GM12878 (cell line): ENCODE measurements around the gene DHDH. TPM values are rescaled to one million over a fixed set of nuclear protein-coding genes. Genes with fewer than 3 reads are reported as not detected.

Experiments
- CBFB ChIP-seq: IDR thresholded peaks from 2 replicates; pipeline ENCODE4 v1.6.1; 2016; ENCODE audit warnings: antibody characterized with exemption, low read depth
- CBX5 ChIP-seq: sonication (generic); IDR thresholded peaks from 2 replicates; pipeline ENCODE4 v1.6.1; 2016; ENCODE audit warnings: low read depth, moderate library complexity, mild to moderate bottlenecking, inconsistent platforms
- CHD1 ChIP-seq: IDR thresholded peaks from 2 replicates; pipeline ENCODE4 v1.6.1; 2012; ENCODE audit warnings: low read depth, low read length, improper control_type of control experiment
- CHD2 ChIP-seq: IDR thresholded peaks from 2 replicates; pipeline ENCODE4 v1.6.1; 2011; ENCODE audit warnings: low read depth, low read length, improper control_type of control experiment, borderline replicate concordance
- CHD4 ChIP-seq: fragments of 200-600 bp; sonication (generic); IDR thresholded peaks from 2 replicates; pipeline ENCODE4 v1.6.1; 2016; ENCODE audit warnings: mild to moderate bottlenecking
- DPF2 ChIP-seq: fragments of 450-650 bp; IDR thresholded peaks from 2 replicates; pipeline ENCODE4 v1.6.1; 2017; ENCODE audit warnings: mild to moderate bottlenecking
- GABPA ChIP-seq: IDR thresholded peaks from 2 replicates; pipeline ENCODE4 v1.6.1; 2014; ENCODE audit warnings: antibody characterized with exemption, low read depth, mild to moderate bottlenecking, inconsistent platforms
- HCFC1 ChIP-seq: fragments of 150-350 bp; IDR thresholded peaks from 2 replicates; pipeline ENCODE4 v1.6.1; 2014; ENCODE audit warnings: low read length
- IRF5 ChIP-seq: fragments of 450-650 bp; IDR thresholded peaks from 2 replicates; pipeline ENCODE4 v1.6.1; 2017; ENCODE audit warnings: borderline replicate concordance
- JUND ChIP-seq: IDR thresholded peaks from 2 replicates; pipeline ENCODE4 v1.6.1; 2012; ENCODE audit warnings: low read depth, mild to moderate bottlenecking, low read length, improper control_type of control experiment, moderate library complexity
- KDM1A ChIP-seq: fragments of 200-600 bp; sonication (generic); IDR thresholded peaks from 2 replicates; pipeline ENCODE4 v1.6.1; 2016; ENCODE audit warnings: borderline replicate concordance
- MXI1 ChIP-seq: fragments of 150-350 bp; IDR thresholded peaks from 2 replicates; pipeline ENCODE4 v1.6.1; 2011; ENCODE audit warnings: low read depth, mild to moderate bottlenecking, inconsistent platforms, low read length, improper control_type of control experiment
- NBN ChIP-seq: fragments of 450-650 bp; IDR thresholded peaks from 2 replicates; pipeline ENCODE4 v1.6.1; 2016
- NFYB ChIP-seq: IDR thresholded peaks from 2 replicates; pipeline ENCODE4 v1.6.1; 2011; ENCODE audit warnings: low read depth, mild to moderate bottlenecking, low read length, improper control_type of control experiment, moderate library complexity; ENCODE audit not compliant: insufficient read depth
- NR2C1 ChIP-seq: fragments of 450-650 bp; IDR thresholded peaks from 2 replicates; pipeline ENCODE4 v1.6.1; 2017; ENCODE audit warnings: antibody characterized with exemption, mild to moderate bottlenecking, moderate library complexity
- NR2F1 ChIP-seq: fragments of 450-650 bp; conservative IDR thresholded peaks from 2 replicates; pipeline ENCODE4 v1.6.1; 2017; ENCODE audit warnings: mild to moderate bottlenecking
- POLR2AphosphoS2 ChIP-seq: IDR thresholded peaks from 2 replicates; pipeline ENCODE4 v1.6.1; 2011; ENCODE audit warnings: low read depth, mild to moderate bottlenecking, low read length, improper control_type of control experiment, moderate library complexity
- POU2F2 ChIP-seq: IDR thresholded peaks from 3 replicates; pipeline ENCODE4 v1.6.1; 2011; ENCODE audit warnings: low read depth, mild to moderate bottlenecking, low read length, borderline replicate concordance
- RAD51 ChIP-seq: fragments of 450-650 bp; IDR thresholded peaks from 2 replicates; pipeline ENCODE4 v1.6.1; 2016; ENCODE audit warnings: moderate library complexity, mild to moderate bottlenecking, inconsistent platforms
- RUNX3 ChIP-seq: IDR thresholded peaks from 2 replicates; pipeline ENCODE4 v1.6.1; 2012; ENCODE audit warnings: low read length, inconsistent platforms
- SIX5 ChIP-seq: IDR thresholded peaks from 2 replicates; pipeline ENCODE4 v1.6.1; 2011; ENCODE audit warnings: mild to moderate bottlenecking, low read depth, low read length, moderate library complexity; ENCODE audit not compliant: severe bottlenecking
- SP1 ChIP-seq: IDR thresholded peaks from one replicate; pipeline ENCODE4 v1.6.1; 2011; ENCODE audit warnings: low read depth, low read length
- SPI1 ChIP-seq: IDR thresholded peaks from 2 replicates; pipeline ENCODE4 v1.6.1; 2011; ENCODE audit warnings: low read depth, mild to moderate bottlenecking, low read length, moderate library complexity, borderline replicate concordance; ENCODE audit not compliant: insufficient read depth
- SRF ChIP-seq, 2 experiments: IDR thresholded peaks; 2 replicates each; pipeline ENCODE4 v1.6.1; 2011; ENCODE audit warnings: low read depth in 2 of 2, low read length in 2 of 2, mild to moderate bottlenecking in 1 of 2, moderate library complexity in 1 of 2
- ZBTB33 ChIP-seq: fragments of 450-650 bp; IDR thresholded peaks from 2 replicates; pipeline ENCODE4 v1.6.1; 2017; ENCODE audit warnings: mild to moderate bottlenecking
- ZNF207 ChIP-seq: fragments of 450-650 bp; IDR thresholded peaks from 2 replicates; pipeline ENCODE4 v1.6.1; 2014; ENCODE audit warnings: antibody characterized with exemption, mild to moderate bottlenecking, borderline replicate concordance
- polyA plus RNA-seq, 11 experiments: library from polyadenylated mRNA; depleted of rRNA in 4 of 11; unstranded in 6 of 11; stranded (reverse) in 5 of 11; fragments of >200 nt; fragmentation: Nextera tagmentation in 4 of 11; fragmentation: Illumina TruSeq in 1 of 11; extraction: Ambion mirVana in 4 of 11; extraction: Trizol in 1 of 11; gene quantifications; 1 replicate in 1 of 11; 2 replicates in 10 of 11; pipeline versions ENCODE4 v1.2.1 to v1.2.3, GENCODE V29; 2011 to 2016; ENCODE audit warnings: inconsistent platforms in 2 of 11, missing spikeins in 2 of 11, low read depth in 1 of 11
- total RNA-seq, 4 experiments: library from RNA; depleted of rRNA in 3 of 4; stranded (reverse); fragments of >200 nt in 3 of 4; fragmentation: Illumina TruSeq in 1 of 4; extraction: Trizol in 1 of 4; gene quantifications; 2 replicates each; pipeline versions ENCODE4 v1.2.1 to v1.2.3, GENCODE V29; 2013 to 2021
- TF ChIP-seq, protein P1 (sequence below): IDR thresholded peaks from 2 replicates; pipeline ENCODE4 v1.6.1; 2011; ENCODE audit warnings: low read depth, mild to moderate bottlenecking, low read length, moderate library complexity, borderline replicate concordance; ENCODE audit errors: extremely low read depth

The DHDH gene
- total and polyA plus RNA-seq, 10 of the 15 experiments (the other 5 are each of a cell fraction or from before 2014, with no cell fraction given), result 0.13 to 0.21 (median 0.15) TPM; not detected in 7

DNA sequence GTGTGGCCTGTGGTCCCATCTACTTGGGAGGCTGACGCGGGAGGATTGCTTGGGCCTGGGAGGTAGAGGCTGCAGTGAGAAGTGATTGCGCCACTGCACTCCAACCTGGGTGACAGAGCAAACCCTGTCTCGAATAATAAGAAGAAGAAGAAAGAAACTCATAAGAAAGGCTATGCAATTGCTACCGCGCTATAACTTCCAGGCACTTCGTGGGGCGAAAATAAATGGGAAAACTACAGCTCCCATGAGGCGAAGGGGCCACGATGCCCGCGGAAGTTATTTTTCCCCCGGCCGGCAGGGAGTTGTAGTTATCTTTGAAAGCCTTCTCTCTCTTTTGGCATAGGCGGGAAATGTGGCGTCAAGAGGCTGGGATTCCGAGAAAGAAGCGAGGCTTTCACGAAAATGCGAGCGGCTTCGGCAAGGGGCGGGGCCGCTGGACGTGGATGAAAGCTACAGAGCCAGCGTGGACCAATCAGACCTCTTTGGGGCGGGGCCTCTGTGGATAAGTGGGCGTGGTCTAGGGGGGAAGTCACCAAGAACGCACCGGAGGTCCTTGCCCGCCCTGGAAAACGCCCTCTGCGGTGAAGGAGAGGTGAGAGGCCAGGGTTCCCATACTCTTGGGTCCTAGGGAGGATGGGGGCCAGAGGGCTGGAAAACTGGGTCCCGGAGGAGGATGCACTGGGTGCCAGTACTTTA lies 33.6 kb upstream of the DHDH start, which contains the start of gene NUCB1 (continued):
- TF ChIP-seq ZBTB33 (no peak), POU2F2 (no peak), SP1 (peak; percentile 83), SRF (IDR thresholded peaks at IDR 0.05; ENCODE audit: low read depth in 2 of 2, low read length in 2 of 2) (no peak; a peak in 1 of 4 replicates), NR2C1 (peak; percentile 95), NR2F1 (peak; percentile 90), DPF2 (no peak), SPI1 (peak; percentile 76; the same call in 1 of the 2 replicates), CHD2 (0 out of 2 replicates have a peak, but pooled peaks have one; percentile 31), CBX5 (no peak), CBFB (peak; percentile 41; the same call in 1 of the 2 replicates), MXI1 (peak; percentile 41; the same call in 1 of the 2 replicates), NBN (no peak; the same call in 1 of the 2 replicates), CHD4 (no peak), POLR2AphosphoS2 (peak; percentile 61; the same call in 1 of the 2 replicates), ZNF207 (no peak), SIX5 (peak; percentile 87), JUND (no peak), GABPA (peak; percentile 93), RAD51 (no peak), IRF5 (no peak), CHD1 (no peak), RUNX3 (peak; percentile 65), NFYB (peak; percentile 97), KDM1A (no peak), HCFC1 (peak; percentile 77)
- TF ChIP-seq, protein P1, sequence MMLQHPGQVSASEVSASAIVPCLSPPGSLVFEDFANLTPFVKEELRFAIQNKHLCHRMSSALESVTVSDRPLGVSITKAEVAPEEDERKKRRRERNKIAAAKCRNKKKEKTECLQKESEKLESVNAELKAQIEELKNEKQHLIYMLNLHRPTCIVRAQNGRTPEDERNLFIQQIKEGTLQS, result no peak
